ENCODE data around the gene HOTAIR.

Gene HOTAIR

GRCh38 chr12:53937099-53937498, 37.7 kb downstream of the HOTAIR start:
- no peak overlapping the region for H3K27ac ChIP-seq
- DNase-seq (ENCODE audit: low spot score) = no peak
- TF ChIP-seq, protein P1, sequence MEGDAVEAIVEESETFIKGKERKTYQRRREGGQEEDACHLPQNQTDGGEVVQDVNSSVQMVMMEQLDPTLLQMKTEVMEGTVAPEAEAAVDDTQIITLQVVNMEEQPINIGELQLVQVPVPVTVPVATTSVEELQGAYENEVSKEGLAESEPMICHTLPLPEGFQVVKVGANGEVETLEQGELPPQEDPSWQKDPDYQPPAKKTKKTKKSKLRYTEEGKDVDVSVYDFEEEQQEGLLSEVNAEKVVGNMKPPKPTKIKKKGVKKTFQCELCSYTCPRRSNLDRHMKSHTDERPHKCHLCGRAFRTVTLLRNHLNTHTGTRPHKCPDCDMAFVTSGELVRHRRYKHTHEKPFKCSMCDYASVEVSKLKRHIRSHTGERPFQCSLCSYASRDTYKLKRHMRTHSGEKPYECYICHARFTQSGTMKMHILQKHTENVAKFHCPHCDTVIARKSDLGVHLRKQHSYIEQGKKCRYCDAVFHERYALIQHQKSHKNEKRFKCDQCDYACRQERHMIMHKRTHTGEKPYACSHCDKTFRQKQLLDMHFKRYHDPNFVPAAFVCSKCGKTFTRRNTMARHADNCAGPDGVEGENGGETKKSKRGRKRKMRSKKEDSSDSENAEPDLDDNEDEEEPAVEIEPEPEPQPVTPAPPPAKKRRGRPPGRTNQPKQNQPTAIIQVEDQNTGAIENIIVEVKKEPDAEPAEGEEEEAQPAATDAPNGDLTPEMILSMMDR (IDR thresholded peaks at IDR 0.05) = no peak
- H3K4me3 ChIP-seq = no peak overlapping the region

DNA sequence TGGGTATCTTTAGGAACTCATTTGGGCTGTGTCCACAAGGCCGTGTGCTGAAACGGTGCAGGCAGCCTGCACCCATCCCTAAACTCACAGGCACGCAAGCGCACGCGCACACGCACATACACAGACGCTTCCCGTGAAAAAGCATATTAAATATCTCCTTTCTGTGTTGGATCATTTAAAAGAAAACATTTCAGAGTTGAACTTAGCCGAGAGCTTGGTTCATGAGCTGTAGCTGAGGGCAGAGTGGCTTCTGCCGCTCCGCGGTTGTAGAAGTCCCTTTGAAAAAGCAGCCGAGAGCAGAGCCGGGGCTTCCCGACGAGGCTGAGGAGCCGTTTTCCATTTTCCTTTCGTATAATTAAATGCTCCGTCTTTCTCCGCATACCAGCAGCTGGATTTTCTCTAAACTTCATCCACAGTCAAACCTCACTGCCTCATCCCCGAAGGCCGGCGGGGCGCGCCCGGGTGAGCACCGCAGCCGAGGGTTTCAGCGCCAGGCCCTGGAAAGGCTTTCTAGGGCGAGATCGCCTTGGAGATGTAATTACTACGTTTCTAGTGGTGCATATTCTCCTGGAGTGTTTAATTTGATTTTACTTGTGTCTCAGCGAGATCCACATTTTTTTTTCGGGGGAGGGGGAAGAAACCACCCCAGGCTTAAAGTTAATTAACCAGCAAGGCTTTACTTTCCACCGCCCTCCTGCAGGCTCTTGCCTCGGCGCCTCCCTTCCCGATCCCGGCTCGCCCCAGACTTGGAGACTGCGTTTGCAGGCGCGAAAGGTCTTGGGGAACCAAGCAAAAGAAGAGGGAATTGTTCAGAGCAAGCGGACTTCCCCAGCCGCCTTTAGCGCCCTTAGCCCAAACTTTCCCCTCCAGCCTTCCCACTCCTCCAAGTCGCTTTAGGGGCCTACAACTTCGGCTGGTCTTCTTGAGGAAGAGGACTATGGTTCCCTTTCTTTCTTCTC, 39.1 kb downstream of the HOTAIR start:
- TF ChIP-seq, protein P1 (IDR thresholded peaks at IDR 0.05) = no peak
- no peak overlapping the region for H3K27ac ChIP-seq
- H3K4me3 ChIP-seq = peak overlapping the region; percentile 51
- DNase-seq (ENCODE audit: low spot score) = no peak

GRCh38 chr12:53932915-53933314, 41.8 kb downstream of the HOTAIR start:
- DNase-seq (ENCODE audit: low spot score) = no peak
- Histone ChIP-seq H3K4me3 (no peak overlapping the region), H3K27ac (no peak overlapping the region)
- TF ChIP-seq, protein P1 (IDR thresholded peaks at IDR 0.05) = no peak

- TF ChIP-seq, protein P1 (IDR thresholded peaks at IDR 0.05) = no peak
- Histone ChIP-seq H3K4me3 (no peak overlapping the region), H3K27ac (no peak overlapping the region)
- no peak for DNase-seq (ENCODE audit: low spot score)
These were observed 42.7 kb downstream of the HOTAIR start for GRCh38 chr12:53931844-53932581.

GRCh38 chr12:53930591-53931255, 44.0 kb downstream of the HOTAIR start:
- H3K4me3 ChIP-seq = no peak overlapping the region
- no peak overlapping the region for H3K27ac ChIP-seq
- TF ChIP-seq, protein P1 (IDR thresholded peaks at IDR 0.05) = no peak
- DNase-seq (ENCODE audit: low spot score) = no peak

DNA sequence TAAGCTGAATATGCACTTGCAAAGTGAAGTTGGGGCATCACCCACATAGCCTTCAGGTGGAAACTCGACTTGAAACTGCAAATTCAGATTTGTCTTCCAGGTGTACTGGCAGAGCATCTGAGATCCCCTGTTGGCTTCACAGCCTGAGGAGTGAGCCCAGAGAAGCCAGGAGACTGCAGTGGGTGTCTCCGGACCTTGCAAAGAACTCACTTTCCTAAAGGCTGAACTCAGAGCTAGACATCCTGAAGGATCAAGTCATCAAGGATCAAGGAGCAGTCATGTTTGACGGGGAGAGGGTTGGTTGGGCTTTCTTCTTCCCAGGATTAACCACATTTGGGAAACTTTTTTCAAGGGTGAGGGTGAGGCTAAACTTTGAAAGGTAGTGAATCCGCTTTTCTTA, 45.2 kb downstream of the HOTAIR start:
- TF ChIP-seq, protein P1 (IDR thresholded peaks at IDR 0.05) = no peak
- no peak for DNase-seq (ENCODE audit: low spot score)
- Histone ChIP-seq H3K27ac (no peak overlapping the region), H3K4me3 (no peak overlapping the region)

Data from coronary artery (tissue), 2 donors.